ENCODE measurements around the gene PLAAT3.
A peak's percentile ranks its signal among the peaks of the same experiment; 100 is the strongest.
"Not testable (repeated sequence)": the region's sequence is repeated elsewhere in the genome, so short reads cannot be mapped to it uniquely, and the experiment has no call there.

The PLAAT3 gene

GRCh38 chr11:63614136-63614671, at the start of gene PLAAT3:
Gene PLAAT3 (minus strand): TSS chr11:63614433. CDS start chr11:63614014, 419 bp downstream.
- peak; percentile 37 to 54 for DNase-seq

GRCh38 chr11:63663809-63664208, 49.6 kb upstream of the PLAAT3 start:
- DNase-seq, result no peak

GRCh38 chr11:63660972-63661371, 46.7 kb upstream of the PLAAT3 start:
- no peak for DNase-seq

- no peak for DNase-seq
Measured at GRCh38 chr11:63652671-63653070, 38.4 kb upstream of the PLAAT3 start.

GRCh38 chr11:63643205-63643604, 29.0 kb upstream of the PLAAT3 start:
- no peak for DNase-seq

- no peak for DNase-seq
Measured at GRCh38 chr11:63641727-63642126, 27.5 kb upstream of the PLAAT3 start.

- DNase-seq, result no peak
Measured at GRCh38 chr11:63639199-63639832, 25.1 kb upstream of the PLAAT3 start.

GRCh38 chr11:63638436-63638835, 24.2 kb upstream of the PLAAT3 start:
- not testable (repeated sequence) for DNase-seq

GRCh38 chr11:63635762-63636465, 21.7 kb upstream of the PLAAT3 start:
- DNase-seq, result peak; percentile 73 to 76

GRCh38 chr11:63629426-63629825, 15.2 kb upstream of the PLAAT3 start:
- DNase-seq, result no peak

GRCh38 chr11:63623513-63624140, 9.4 kb upstream of the PLAAT3 start:
- no peak for DNase-seq

GRCh38 chr11:63622323-63622722, 8.1 kb upstream of the PLAAT3 start:
- DNase-seq, result no peak

- no peak for DNase-seq
Measured at GRCh38 chr11:63621071-63621470, 6.8 kb upstream of the PLAAT3 start.

- no peak for DNase-seq
Measured at GRCh38 chr11:63619967-63620366, 5.7 kb upstream of the PLAAT3 start.

GRCh38 chr11:63617686-63618085, 3.5 kb upstream of the PLAAT3 start:
- not testable (repeated sequence) for DNase-seq

GRCh38 chr11:63616953-63617352, 2.7 kb upstream of the PLAAT3 start:
- DNase-seq, result no peak

- DNase-seq, result peak; percentile 39 to 52
Measured at GRCh38 chr11:63613517-63614135, 607 bp downstream of the PLAAT3 start.

GRCh38 chr11:63612181-63612580, 2.1 kb downstream of the PLAAT3 start:
- DNase-seq, result no peak

- no peak for DNase-seq
Measured at GRCh38 chr11:63611395-63611747, 2.9 kb downstream of the PLAAT3 start.

GRCh38 chr11:63610604-63611394, 3.4 kb downstream of the PLAAT3 start:
- no peak for DNase-seq

GRCh38 chr11:63609971-63610580, 4.2 kb downstream of the PLAAT3 start:
- no peak for DNase-seq

- DNase-seq, result no peak
Measured at GRCh38 chr11:63609536-63609935, 4.7 kb downstream of the PLAAT3 start.
